ENCODE results near the gene BCOR.

The BCOR gene

DNA sequence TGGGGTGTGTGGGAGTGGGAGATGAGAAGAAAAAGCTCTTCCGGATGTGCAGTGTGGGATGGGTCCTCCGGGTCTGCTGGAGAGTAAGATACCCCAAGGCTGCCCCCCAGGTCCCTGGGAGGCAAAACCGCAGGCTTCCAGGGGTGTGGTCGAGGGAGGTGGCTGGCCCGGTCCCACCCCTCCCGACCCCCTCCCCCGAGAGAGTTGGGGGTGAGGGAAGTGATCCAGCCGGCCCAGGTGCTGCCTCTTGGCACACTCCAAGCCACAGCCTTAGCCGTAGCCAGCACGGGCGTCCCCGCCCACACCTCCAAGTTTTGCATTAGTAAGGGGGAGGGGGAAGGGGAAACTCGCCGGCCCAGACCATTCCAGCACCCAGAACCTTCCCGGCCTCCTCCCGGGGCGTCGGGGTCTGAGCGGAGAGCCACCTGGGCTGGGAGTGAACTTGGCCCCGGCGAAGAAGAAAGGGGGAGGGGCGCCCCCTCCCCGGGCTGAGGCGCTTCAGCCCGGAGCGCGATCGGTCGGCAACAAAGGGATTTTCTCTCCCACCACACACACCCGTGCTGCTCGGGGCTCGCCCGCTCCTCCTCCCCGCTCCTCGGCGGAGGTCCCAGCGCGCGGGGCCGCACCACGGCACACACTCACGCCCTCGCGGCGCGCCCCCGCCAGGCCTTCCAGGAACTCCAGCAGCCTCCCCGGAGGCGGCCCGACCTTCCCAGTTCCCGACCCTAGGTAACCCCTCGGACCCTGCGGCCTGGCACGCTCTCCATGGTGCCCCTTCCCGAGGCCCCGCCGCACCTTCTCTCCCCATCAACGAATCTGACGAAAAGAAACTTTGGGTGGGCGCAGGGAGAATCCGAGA is 14.4 kb downstream of the BCOR start:
- DNase-seq (ENCODE audit: insufficient read length, low spot score) (no peak), FAIRE-seq (peak; percentile 77)
- TF ChIP-seq POU2F2 (IDR thresholded peaks at IDR 0.05; ENCODE audit: low read depth, low read length) (no peak), PAX5 (IDR thresholded peaks at IDR 0.05; ENCODE audit: insufficient read depth, low read length, severe bottlenecking) (no peak), TAF1 (IDR thresholded peaks at IDR 0.05; ENCODE audit: low read depth, low read length) (no peak), POLR2A (IDR thresholded peaks at IDR 0.05; ENCODE audit: low read depth, low read length) (no peak), POLR2AphosphoS5 (IDR thresholded peaks at IDR 0.05; ENCODE audit: low read depth, low read length) (no peak), SPI1 (IDR thresholded peaks at IDR 0.05; ENCODE audit: low read depth, low read length) (no peak)

DNA sequence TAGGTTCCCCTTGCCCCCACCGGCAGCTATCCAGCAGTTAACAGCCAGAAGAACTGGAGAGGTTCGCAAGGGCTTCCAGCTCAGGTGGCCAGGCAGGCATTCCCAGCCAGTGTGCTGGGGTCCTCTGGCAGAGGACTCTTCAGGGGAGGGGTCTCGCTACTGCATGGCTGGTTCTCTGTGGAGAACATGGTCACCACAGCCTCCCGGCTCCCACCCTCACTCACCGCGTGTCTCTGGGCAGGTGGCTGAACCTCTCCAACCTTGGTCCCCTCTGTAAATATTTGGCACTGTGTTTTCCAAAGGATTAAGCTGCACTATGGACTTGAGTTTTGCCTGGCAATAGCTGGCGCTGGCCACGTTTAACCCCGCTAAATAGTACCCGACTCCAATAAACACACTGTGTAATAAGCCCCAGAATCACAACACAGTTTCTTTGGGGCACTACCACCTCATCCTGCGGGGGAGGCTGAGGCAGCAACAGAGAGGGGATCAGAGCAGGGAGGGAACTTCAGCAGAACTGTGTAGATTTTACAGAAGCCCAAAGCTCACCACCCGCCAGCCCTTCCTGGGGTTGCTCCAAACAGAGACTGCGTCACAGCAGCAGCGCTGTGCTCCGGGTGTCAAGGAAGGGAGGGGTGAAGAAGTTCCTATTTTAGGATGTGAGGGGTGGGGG is 15.2 kb downstream of the BCOR start:
- DNase-seq (ENCODE audit: insufficient read length, low spot score): no peak
- TF ChIP-seq POLR2A (IDR thresholded peaks at IDR 0.05; ENCODE audit: low read depth, low read length) (no peak), TAF1 (IDR thresholded peaks at IDR 0.05; ENCODE audit: low read depth, low read length) (no peak), SPI1 (IDR thresholded peaks at IDR 0.05; ENCODE audit: low read depth, low read length) (no peak), POU2F2 (IDR thresholded peaks at IDR 0.05; ENCODE audit: low read depth, low read length) (no peak), POLR2AphosphoS5 (IDR thresholded peaks at IDR 0.05; ENCODE audit: low read depth, low read length) (no peak), PAX5 (IDR thresholded peaks at IDR 0.05; ENCODE audit: insufficient read depth, low read length, severe bottlenecking) (no peak)
- no peak for FAIRE-seq

DNA sequence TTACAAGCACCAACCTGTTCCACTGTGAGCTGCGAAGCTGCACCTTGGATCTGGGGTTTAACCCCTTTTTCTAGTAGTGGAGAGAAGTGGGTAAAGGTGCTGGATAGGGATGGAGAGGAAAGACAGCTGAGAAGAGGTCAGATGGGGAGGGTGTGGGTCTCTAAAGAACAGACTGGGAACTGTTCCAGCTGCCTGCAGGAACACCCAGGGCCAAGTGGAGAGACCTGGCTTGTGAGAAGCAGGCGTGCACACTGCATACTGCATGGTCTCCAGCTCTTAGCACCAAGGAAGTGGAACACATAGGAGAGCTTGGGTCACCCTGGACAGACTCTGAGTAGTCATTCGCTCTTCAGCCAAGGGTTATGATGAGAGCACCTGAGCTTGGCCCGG is 16.1 kb downstream of the BCOR start:
- no peak for TF ChIP-seq POLR2AphosphoS5 (IDR thresholded peaks at IDR 0.05; ENCODE audit: low read depth, low read length)
- TF ChIP-seq PAX5 (IDR thresholded peaks at IDR 0.05; ENCODE audit: insufficient read depth, low read length, severe bottlenecking): no peak
- TF ChIP-seq SPI1 (IDR thresholded peaks at IDR 0.05; ENCODE audit: low read depth, low read length): no peak
- no peak for TF ChIP-seq POLR2A (IDR thresholded peaks at IDR 0.05; ENCODE audit: low read depth, low read length)
- no peak for TF ChIP-seq TAF1 (IDR thresholded peaks at IDR 0.05; ENCODE audit: low read depth, low read length)
- TF ChIP-seq POU2F2 (IDR thresholded peaks at IDR 0.05; ENCODE audit: low read depth, low read length): no peak
- DNase-seq (ENCODE audit: insufficient read length, low spot score): no peak
- no peak for FAIRE-seq

DNA sequence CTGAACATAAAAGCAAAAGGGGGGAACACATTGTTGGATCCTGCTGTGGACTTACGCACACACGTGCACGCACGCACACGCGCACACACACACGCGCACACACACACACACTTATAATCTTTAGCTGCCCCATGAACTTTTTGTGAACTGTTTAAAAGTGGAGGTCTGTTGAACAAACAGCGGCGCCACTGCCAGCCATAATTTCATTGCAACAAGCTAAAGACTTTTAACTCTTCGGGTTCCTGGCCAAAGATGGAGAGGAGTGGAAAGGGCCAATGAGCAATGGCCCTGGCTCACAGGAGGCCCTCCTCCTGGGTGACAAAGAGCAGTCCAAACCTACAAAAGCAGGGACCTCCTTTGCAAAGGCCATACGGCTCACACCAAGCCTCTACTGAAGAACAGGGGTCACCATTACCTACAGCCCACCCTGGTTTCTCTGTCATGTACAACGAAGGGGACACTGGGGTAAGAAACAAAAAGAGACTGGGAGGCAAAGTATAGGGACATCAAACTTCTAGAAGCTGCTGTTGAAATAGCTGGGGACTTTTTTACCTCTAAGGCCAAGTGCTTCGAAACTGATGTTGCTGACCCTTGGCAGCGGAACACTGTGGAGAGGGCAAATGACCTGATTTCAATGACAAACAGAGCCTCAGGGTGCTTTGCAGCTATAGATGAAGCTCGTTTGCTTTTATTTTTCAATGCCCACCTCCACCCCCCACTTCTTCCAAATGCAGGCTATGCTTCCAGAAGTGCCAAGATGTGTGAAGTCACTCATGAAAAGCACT is 16.7 kb downstream of the BCOR start:
- no peak for TF ChIP-seq SPI1 (IDR thresholded peaks at IDR 0.05; ENCODE audit: low read depth, low read length)
- no peak for TF ChIP-seq PAX5 (IDR thresholded peaks at IDR 0.05; ENCODE audit: insufficient read depth, low read length, severe bottlenecking)
- TF ChIP-seq POU2F2 (IDR thresholded peaks at IDR 0.05; ENCODE audit: low read depth, low read length): no peak
- no peak for TF ChIP-seq TAF1 (IDR thresholded peaks at IDR 0.05; ENCODE audit: low read depth, low read length)
- no peak for TF ChIP-seq POLR2A (IDR thresholded peaks at IDR 0.05; ENCODE audit: low read depth, low read length)
- no peak for TF ChIP-seq POLR2AphosphoS5 (IDR thresholded peaks at IDR 0.05; ENCODE audit: low read depth, low read length)
- DNase-seq (ENCODE audit: insufficient read length, low spot score) (no peak), FAIRE-seq (no peak)

DNA sequence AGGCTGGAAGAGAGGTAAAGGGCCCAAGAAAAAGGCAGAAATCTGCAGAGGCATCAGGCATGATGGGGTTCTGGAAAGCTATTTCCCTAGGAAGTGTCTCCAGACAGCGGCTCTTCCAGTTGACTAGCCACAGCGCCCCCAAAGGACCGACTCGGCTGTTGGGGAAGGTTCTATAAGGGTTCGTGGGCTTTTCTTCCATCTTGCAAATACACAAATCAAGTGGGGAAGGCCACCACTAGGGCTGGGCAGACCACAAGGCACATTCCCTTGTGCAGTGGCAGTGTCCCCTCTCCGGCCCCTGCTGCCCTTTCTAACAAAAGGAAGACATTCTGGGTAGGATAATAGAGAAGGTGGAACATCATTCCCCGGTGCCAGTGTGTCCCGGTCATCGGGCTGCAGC is 18.2 kb downstream of the BCOR start:
- TF ChIP-seq POLR2A (IDR thresholded peaks at IDR 0.05; ENCODE audit: low read depth, low read length): no peak
- TF ChIP-seq SPI1 (IDR thresholded peaks at IDR 0.05; ENCODE audit: low read depth, low read length): no peak
- TF ChIP-seq POLR2AphosphoS5 (IDR thresholded peaks at IDR 0.05; ENCODE audit: low read depth, low read length): no peak
- no peak for TF ChIP-seq PAX5 (IDR thresholded peaks at IDR 0.05; ENCODE audit: insufficient read depth, low read length, severe bottlenecking)
- no peak for TF ChIP-seq POU2F2 (IDR thresholded peaks at IDR 0.05; ENCODE audit: low read depth, low read length)
- no peak for TF ChIP-seq TAF1 (IDR thresholded peaks at IDR 0.05; ENCODE audit: low read depth, low read length)
- DNase-seq (ENCODE audit: insufficient read length, low spot score): no peak
- FAIRE-seq: peak; percentile 61

DNA sequence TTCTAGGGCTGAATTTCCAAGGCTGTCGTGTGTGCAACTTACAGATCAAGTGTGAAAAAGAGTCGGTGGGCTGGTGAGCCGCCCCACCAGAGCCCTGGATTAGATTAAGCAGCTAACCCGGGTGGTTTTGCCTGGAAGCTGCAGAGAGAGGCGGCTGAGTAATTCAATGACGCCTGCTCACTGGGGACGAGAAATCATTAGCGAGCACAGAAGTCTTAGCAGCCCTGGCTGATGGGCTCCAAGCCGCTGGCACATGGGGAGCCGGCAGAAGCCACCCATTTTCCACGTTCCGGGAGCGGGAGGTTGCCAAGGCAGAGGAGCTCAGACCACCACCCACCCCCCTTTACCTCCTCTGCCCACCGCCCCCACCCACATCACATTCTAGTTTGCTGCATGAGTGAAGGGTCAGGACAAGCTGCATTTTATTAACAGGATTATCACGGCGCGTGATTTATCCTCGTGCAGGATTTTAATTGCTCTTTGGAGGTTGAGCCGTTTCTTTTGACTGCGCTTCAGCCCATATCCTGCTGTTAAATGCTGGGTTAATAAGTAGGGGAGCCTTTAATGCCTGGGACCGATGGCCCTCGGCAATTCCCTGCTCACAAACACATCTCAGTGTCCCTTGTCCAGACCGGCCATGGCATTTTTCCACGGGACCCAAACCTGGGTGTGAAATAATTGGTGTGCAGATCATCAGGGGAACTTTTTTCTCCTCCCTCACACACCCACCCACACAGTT is 19.1 kb downstream of the BCOR start:
- FAIRE-seq (no peak), DNase-seq (ENCODE audit: insufficient read length, low spot score) (no peak)
- TF ChIP-seq SPI1 (IDR thresholded peaks at IDR 0.05; ENCODE audit: low read depth, low read length) (no peak), POU2F2 (IDR thresholded peaks at IDR 0.05; ENCODE audit: low read depth, low read length) (no peak), TAF1 (IDR thresholded peaks at IDR 0.05; ENCODE audit: low read depth, low read length) (no peak), POLR2A (IDR thresholded peaks at IDR 0.05; ENCODE audit: low read depth, low read length) (no peak)

DNA sequence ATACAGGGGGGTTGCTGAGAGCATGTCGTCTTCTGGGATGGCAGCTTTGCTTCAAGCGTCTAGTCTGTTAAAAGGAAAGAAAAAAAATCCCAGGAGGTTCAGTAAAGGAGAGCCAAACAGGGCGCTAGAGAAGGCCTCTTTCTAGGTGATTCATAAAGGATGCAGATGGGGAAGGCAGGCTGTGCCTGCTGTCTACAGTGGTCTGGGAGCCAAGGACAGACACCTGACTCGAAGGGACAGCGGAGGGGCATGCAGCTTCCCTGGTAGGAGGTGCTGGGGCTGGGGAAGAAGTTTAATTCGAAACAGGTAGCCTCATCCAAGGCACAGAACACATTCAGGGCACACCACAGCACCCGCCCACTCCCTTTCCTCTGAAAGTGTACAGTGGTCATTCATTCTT is 19.9 kb downstream of the BCOR start:
- FAIRE-seq (no peak), DNase-seq (ENCODE audit: insufficient read length, low spot score) (no peak)
- TF ChIP-seq POLR2A (IDR thresholded peaks at IDR 0.05; ENCODE audit: low read depth, low read length) (no peak), TAF1 (IDR thresholded peaks at IDR 0.05; ENCODE audit: low read depth, low read length) (no peak), POLR2AphosphoS5 (IDR thresholded peaks at IDR 0.05; ENCODE audit: low read depth, low read length) (no peak), POU2F2 (IDR thresholded peaks at IDR 0.05; ENCODE audit: low read depth, low read length) (no peak), PAX5 (IDR thresholded peaks at IDR 0.05; ENCODE audit: insufficient read depth, low read length, severe bottlenecking) (no peak), SPI1 (IDR thresholded peaks at IDR 0.05; ENCODE audit: low read depth, low read length) (no peak)

DNA sequence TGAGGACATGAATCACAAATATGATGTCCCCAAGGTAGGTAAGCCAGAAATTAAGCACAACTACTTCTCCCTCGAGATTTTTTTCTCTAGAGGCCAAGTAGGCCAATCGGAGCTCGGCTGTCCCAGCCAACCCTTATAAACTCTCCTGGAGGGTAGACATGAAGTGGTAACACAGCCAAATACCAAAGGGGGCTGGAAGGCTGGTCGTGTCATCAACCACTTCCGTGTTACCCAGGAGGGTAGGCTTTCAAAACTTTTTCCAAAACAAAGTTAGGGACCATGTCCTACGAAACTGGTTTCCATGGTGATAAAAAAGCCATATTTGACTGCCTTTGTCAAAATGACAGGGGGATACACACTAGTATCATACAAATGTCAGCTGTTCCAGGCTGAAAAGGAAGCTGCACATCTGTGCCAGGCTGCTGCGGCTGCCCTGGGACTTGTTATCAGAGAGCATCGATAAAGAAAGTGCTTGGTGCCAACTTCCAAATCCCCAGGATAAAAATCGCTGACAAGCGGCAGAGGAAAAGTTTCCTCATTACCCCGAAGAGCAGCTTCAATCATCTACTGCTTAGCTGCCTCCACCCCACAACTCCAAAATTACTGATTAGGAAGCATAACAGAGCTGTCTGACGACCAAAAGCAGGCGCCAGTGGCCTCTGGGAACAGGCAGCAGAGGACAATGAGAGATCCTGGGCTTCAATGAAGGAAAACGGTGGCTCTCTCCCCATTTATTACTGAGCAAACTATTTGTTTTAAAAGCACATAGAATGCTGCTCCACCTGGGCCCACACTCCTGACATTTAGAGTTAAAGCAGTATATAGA is 20.8 kb downstream of the BCOR start:
- DNase-seq (ENCODE audit: insufficient read length, low spot score) (no peak), FAIRE-seq (no peak)
- TF ChIP-seq POLR2AphosphoS5 (IDR thresholded peaks at IDR 0.05; ENCODE audit: low read depth, low read length) (no peak), PAX5 (IDR thresholded peaks at IDR 0.05; ENCODE audit: insufficient read depth, low read length, severe bottlenecking) (no peak), SPI1 (IDR thresholded peaks at IDR 0.05; ENCODE audit: low read depth, low read length) (no peak), POLR2A (IDR thresholded peaks at IDR 0.05; ENCODE audit: low read depth, low read length) (no peak), TAF1 (IDR thresholded peaks at IDR 0.05; ENCODE audit: low read depth, low read length) (no peak), POU2F2 (IDR thresholded peaks at IDR 0.05; ENCODE audit: low read depth, low read length) (no peak)

Measured in GM12891 (cell line).